Body of pancreas (tissue), 4 donors: ENCODE results near the gene WIPF3. TPM values are rescaled to one million over a fixed set of nuclear protein-coding genes. Genes with fewer than 3 reads are reported as not detected.

ENCODE experiments used
- ATAC-seq: fragments of 150-250 bp; one replicate; pipeline ENCODE4 v1.9.1; 2016
- DNase-seq, 4 donors: peaks; one replicate each; pipeline ENCODE4 v3.0.0-alpha.2; 2019
- H3K27ac ChIP-seq, 4 donors: fragments of 200-600 bp; sonication (generic); 1 replicate in 3 of 4; 2 replicates in 1 of 4; pipeline versions ENCODE4 v1.5.1 to v1.6.1; 2016 to 2019; ENCODE audit warnings: mild to moderate bottlenecking in 1 of 4, mixed read lengths in 1 of 4, moderate library complexity in 1 of 4
- H3K27me3 ChIP-seq, 2 donors: fragments of 200-600 bp; sonication (generic); one replicate each; pipeline ENCODE4 v1.6.0; 2016; ENCODE audit warnings: mild to moderate bottlenecking in 1 of 2
- H3K36me3 ChIP-seq, 2 donors: fragments of 200-600 bp; sonication (generic); replicated peaks in 1 of 2; 2 replicates each; pipeline ENCODE4 v1.5.1; 2016; ENCODE audit warnings: low read depth in 2 of 2; ENCODE audit not compliant: insufficient read depth in 1 of 2
- H3K4me1 ChIP-seq: fragments of 200-600 bp; sonication (generic); one replicate; pipeline ENCODE4 v1.6.0; 2016
- H3K4me3 ChIP-seq, 2 donors: fragments of 200-600 bp; sonication (generic); 1 replicate in 1 of 2; 2 replicates in 1 of 2; pipeline ENCODE4 v1.5.1; 2016 to 2019
- H3K9me3 ChIP-seq, 3 donors: fragments of 200-600 bp; sonication (generic); 1 replicate in 2 of 3; 2 replicates in 1 of 3; pipeline ENCODE4 v1.5.1; 2016
- CTCF ChIP-seq, 7 experiments: fragments of 450-650 bp in 4 of 7; fragments of 200-600 bp in 3 of 7; sonication (generic) in 3 of 7; IDR thresholded peaks; one replicate each; pipeline ENCODE4 v1.5.1; 2016 to 2019; ENCODE audit warnings: antibody characterized with exemption in 7 of 7
- POLR2A ChIP-seq, 3 donors: fragments of 450-650 bp; IDR thresholded peaks; one replicate each; pipeline ENCODE4 v1.6.1; 2016; ENCODE audit warnings: antibody characterized with exemption in 3 of 3, mild to moderate bottlenecking in 2 of 3
- WGBS, 2 donors: methylation state at CpG; one replicate each; pipeline ENCODE4 v1.1.5; 2017; 5-methylcytosine and 5-hydroxymethylcytosine counted together
- intact Hi-C: fragments of 100-400 bp; cut with DNase I; formaldehyde crosslinking; loops from one replicate; pipeline ENCODE4 v1.15.1; 2023
- total RNA-seq, 2 donors: library from RNA; depleted of rRNA; stranded (reverse); fragments of >200 nt; gene quantifications; one replicate each; pipeline ENCODE4 v1.1.0, GENCODE V29; 2016

WIPF3 gene
- total RNA-seq, 2 donors from 2014 or later, result 0.33 to 1.0 TPM

- ATAC-seq (no peak), DNase-seq (no peak)
- no peaks in the 10 kb centered on the region for H3K4me1 ChIP-seq
- H3K27ac ChIP-seq, result no peak overlapping the region
- intact Hi-C loops, result no loop called here
- no peaks in the 10 kb centered on the region for H3K9me3 ChIP-seq
- no peaks in the 10 kb centered on the region for H3K27me3 ChIP-seq
- no peaks in the 10 kb centered on the region for H3K36me3 ChIP-seq
- no peak for TF ChIP-seq POLR2A (IDR thresholded peaks at IDR 0.05)
- TF ChIP-seq CTCF (IDR thresholded peaks at IDR 0.05), result no peak
- WGBS, 2 donors, result 55 to 75% methylated on average over 2 of the region's 2 CpGs
- no peak overlapping the region for H3K4me3 ChIP-seq
Observed at GRCh38 chr7:29793507-29793906, 12.8 kb upstream of the WIPF3 start.

DNA sequence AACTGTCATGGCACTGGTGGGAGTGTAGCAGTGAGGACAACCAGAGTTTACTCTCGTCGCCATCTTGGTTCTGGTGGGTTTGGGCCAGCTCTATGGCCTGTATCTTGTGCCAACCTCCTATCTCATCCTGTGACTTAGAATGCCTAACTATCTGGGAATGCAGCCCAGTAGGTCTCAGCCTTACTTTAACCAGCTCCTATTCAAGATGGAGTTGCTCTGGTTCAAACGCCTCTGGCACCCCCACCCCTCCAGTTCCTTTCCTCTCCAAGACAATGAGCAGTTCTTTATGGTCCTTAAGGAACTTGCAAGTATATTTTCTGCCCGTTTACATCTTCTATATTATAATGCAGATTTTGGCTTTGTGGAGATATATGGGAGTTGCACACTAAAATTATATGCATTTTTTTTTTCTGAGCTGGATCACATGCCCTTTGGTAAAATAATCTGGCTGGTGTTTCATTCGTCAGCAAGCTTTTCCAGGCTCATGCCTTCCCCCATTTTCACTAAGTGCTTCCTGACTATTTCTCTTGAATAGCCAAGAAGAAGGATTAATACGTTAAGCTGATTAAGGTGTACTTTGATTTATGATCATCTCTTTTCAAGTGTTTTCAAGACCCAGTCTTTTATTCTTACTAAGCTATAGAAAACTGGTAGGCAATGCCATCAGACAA, 11.2 kb upstream of the WIPF3 start:
- H3K4me1 ChIP-seq, result no peaks in the 10 kb centered on the region
- no peak overlapping the region for H3K27ac ChIP-seq
- no peaks in the 10 kb centered on the region for H3K9me3 ChIP-seq
- no peaks in the 10 kb centered on the region for H3K36me3 ChIP-seq
- no peaks in the 10 kb centered on the region for H3K27me3 ChIP-seq
- 70 to 74% methylated on average over 6 of the region's 6 CpGs for WGBS, 2 donors
- TF ChIP-seq CTCF (IDR thresholded peaks at IDR 0.05) (no peak), POLR2A (IDR thresholded peaks at IDR 0.05) (no peak)
- no peak for DNase-seq
- ATAC-seq, result no peak
- intact Hi-C loops, result no loop called here
- no peak overlapping the region for H3K4me3 ChIP-seq

DNA sequence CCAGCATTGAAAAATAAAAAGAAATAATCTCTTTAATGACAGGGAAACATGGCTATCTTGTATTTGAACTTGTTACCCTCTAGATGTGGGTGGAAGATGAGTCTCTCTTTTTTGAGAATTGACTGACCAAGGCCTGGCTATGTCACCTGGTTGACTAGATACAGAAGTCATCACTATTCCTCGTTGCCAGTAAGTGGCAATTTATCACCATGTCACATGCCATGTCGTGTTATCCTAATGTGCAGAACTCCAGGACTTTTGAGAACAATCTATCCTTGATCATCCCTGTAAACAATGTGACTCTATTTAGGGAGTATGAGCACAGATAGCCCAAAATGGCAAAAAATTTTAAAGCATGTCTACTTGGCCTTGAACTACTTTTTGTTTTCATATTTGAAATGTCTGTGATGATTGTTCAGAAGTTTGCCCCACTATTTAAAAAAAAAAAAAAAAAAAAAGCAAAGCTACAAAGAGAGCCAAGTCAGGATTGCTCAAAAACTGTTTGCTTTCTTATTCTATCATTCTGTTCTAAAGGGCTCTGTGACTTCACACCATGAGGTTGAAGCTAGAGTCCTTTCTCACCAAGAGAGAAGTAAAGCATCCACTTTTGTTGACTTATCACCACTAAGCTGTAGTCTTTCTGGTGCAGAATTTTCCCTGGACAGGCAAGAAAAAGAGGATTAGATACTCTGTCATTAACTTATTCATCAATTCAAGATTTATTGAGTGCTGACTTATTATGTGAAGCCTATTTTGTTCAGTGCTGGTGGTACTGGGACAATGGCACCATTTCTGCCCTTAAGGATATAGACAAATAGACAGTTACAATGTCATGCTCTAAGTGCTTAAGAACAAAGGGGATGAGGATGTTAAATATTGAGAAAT, 10.4 kb upstream of the WIPF3 start:
- DNase-seq (no peak), ATAC-seq (no peak)
- no peak for TF ChIP-seq POLR2A (IDR thresholded peaks at IDR 0.05)
- TF ChIP-seq CTCF (IDR thresholded peaks at IDR 0.05), result no peak
- Histone ChIP-seq H3K36me3 (no peaks in the 10 kb centered on the region), H3K27ac (no peak overlapping the region), H3K9me3 (no peaks in the 10 kb centered on the region), H3K4me1 (no peaks in the 10 kb centered on the region), H3K27me3 (no peaks in the 10 kb centered on the region), H3K4me3 (no peak overlapping the region)
- WGBS, 2 donors, result 34 to 50% methylated on average over 2 of the region's 2 CpGs
- intact Hi-C loops, result no loop called here

- no peak for ATAC-seq
- no peaks in the 10 kb centered on the region for H3K4me1 ChIP-seq
- no peak overlapping the region for H3K27ac ChIP-seq
- H3K4me3 ChIP-seq, result no peak overlapping the region
- intact Hi-C loops, result no loop called here
- no peak for TF ChIP-seq CTCF (IDR thresholded peaks at IDR 0.05)
- no peak for TF ChIP-seq POLR2A (IDR thresholded peaks at IDR 0.05)
- H3K9me3 ChIP-seq, result no peaks in the 10 kb centered on the region
- WGBS, 2 donors, result 81 to 86% methylated on average over 6 to 7 of the region's 7 CpGs
- no peaks in the 10 kb centered on the region for H3K36me3 ChIP-seq
- no peak for DNase-seq
- no peaks in the 10 kb centered on the region for H3K27me3 ChIP-seq
Observed at GRCh38 chr7:29797112-29797944, 9.0 kb upstream of the WIPF3 start.
